Testis (tissue), 2 donors: Measurements from ENCODE around the gene BACH1.

Source experiments
- CTCF ChIP-seq, 3 experiments: fragments of 450-650 bp in 2 of 3; fragments of 200-600 bp in 1 of 3; sonication (generic) in 1 of 3; IDR thresholded peaks; one replicate each; pipeline ENCODE4 v1.5.1; 2016 to 2019; ENCODE audit warnings: antibody characterized with exemption in 3 of 3, mild to moderate bottlenecking in 2 of 3, moderate library complexity in 1 of 3
- POLR2A ChIP-seq: fragments of 450-650 bp; IDR thresholded peaks from one replicate; pipeline ENCODE4 v1.6.1; 2017; ENCODE audit warnings: antibody characterized with exemption, mild to moderate bottlenecking, moderate library complexity

DNA sequence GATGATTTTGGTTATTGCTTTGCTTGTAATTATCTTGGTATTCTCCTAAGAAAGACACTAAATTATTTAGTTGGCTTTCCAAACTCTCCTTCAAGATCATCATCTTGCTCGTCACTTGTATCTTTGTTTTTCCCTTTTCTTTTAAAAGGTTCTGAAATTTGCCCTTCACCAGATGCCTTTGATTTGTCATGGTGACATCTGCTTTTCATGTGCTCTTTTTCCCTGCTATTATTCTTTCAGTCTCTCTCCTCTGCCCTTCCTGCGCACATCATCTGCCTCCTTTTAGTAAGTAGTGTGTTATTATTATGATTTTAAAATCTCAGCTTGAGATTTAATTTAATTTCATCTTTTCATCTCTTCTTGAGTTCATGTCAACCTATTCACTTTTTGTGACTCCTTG lies 92.1 kb downstream of the BACH1 start:
- TF ChIP-seq CTCF (IDR thresholded peaks at IDR 0.05), result no peak
- no peak for TF ChIP-seq POLR2A
